HG02981 (cell line): ENCODE results near the gene NR5A2.

ENCODE experiments used
- ATAC-seq: cut with Tn5 transposase; IDR thresholded peaks from one replicate; pipeline ENCODE4 v1.9.1; 2021; ENCODE audit warnings: mild to moderate bottlenecking, moderate library complexity; ENCODE audit not compliant: unreplicated experiment

NR5A2 gene

GRCh38 chr1:200035956-200036618 lies 8.6 kb downstream of the NR5A2 start:
- no peak for ATAC-seq

GRCh38 chr1:200036619-200037270 lies 9.2 kb downstream of the NR5A2 start:
- no peak for ATAC-seq

- ATAC-seq: no peak
These were observed 10.0 kb downstream of the NR5A2 start for GRCh38 chr1:200037501-200037900.

GRCh38 chr1:200037904-200038303 lies 10.4 kb downstream of the NR5A2 start:
- ATAC-seq: no peak

GRCh38 chr1:200038325-200038980 lies 10.9 kb downstream of the NR5A2 start:
- ATAC-seq: no peak

GRCh38 chr1:200038981-200039848 lies 11.7 kb downstream of the NR5A2 start:
- ATAC-seq: no peak

- ATAC-seq: no peak
These were observed 12.5 kb downstream of the NR5A2 start for GRCh38 chr1:200039849-200040474.

- ATAC-seq: no peak
These were observed 13.1 kb downstream of the NR5A2 start for GRCh38 chr1:200040481-200041138.

GRCh38 chr1:200041337-200042118 lies 14.0 kb downstream of the NR5A2 start:
- ATAC-seq: no peak

- ATAC-seq: no peak
These were observed 14.6 kb downstream of the NR5A2 start for GRCh38 chr1:200042119-200042551.

- no peak for ATAC-seq
These were observed 15.2 kb downstream of the NR5A2 start for GRCh38 chr1:200042552-200043335.

- no peak for ATAC-seq
These were observed 15.8 kb downstream of the NR5A2 start for GRCh38 chr1:200043336-200043668.

- ATAC-seq: no peak
These were observed 18.6 kb downstream of the NR5A2 start for GRCh38 chr1:200046115-200046514.

GRCh38 chr1:200048244-200048643 lies 20.7 kb downstream of the NR5A2 start:
- no peak for ATAC-seq

- ATAC-seq: no peak
These were observed 22.3 kb downstream of the NR5A2 start for GRCh38 chr1:200049810-200050209.

GRCh38 chr1:200051620-200052019 lies 24.1 kb downstream of the NR5A2 start:
- no peak for ATAC-seq

GRCh38 chr1:200053091-200053490 lies 25.6 kb downstream of the NR5A2 start:
- ATAC-seq: no peak

- ATAC-seq: no peak
These were observed 26.1 kb downstream of the NR5A2 start for GRCh38 chr1:200053646-200054045.

GRCh38 chr1:200058341-200058740 lies 30.8 kb downstream of the NR5A2 start:
- no peak for ATAC-seq
